Measurements from ENCODE around the gene LRRC2. TPM values are rescaled to one million over a fixed set of nuclear protein-coding genes. Genes with fewer than 3 reads are reported as not detected.

LRRC2 gene
- total and polyA plus RNA-seq, 9 of the 15 experiments (the other 6 are each of a cell fraction or from before 2014, with no cell fraction given): 0.01 to 0.04 (median 0.03) TPM; not detected in 5

- TF ChIP-seq ELF2 (CRISPR knock-in tag; IDR thresholded peaks at IDR 0.05) (no peak), ZNF184 (CRISPR knock-in tag; IDR thresholded peaks at IDR 0.05) (no peak), SMAD2 (IDR thresholded peaks at IDR 0.05; ENCODE audit: low read depth, low read length) (no peak), JUNB (CRISPR knock-in tag; conservative IDR thresholded peaks at IDR 0.05) (no peak), DNMT1 (IDR thresholded peaks at IDR 0.05) (peak; percentile 10; the same call in 1 of the 2 replicates), SRSF9 (IDR thresholded peaks at IDR 0.05; ENCODE audit: borderline replicate concordance, low read depth, low read length) (no peak), ARNT (IDR thresholded peaks at IDR 0.05) (peak in 1 of 2 experiments; percentile 61; a peak in 1 of 4 replicates), SMAD1 (IDR thresholded peaks at IDR 0.05; ENCODE audit: low read depth, low read length, partially characterized antibody) (no peak), ZNF785 (CRISPR knock-in tag; IDR thresholded peaks at IDR 0.05) (no peak), SUPT5H (IDR thresholded peaks at IDR 0.05) (no peak), LARP7 (IDR thresholded peaks at IDR 0.05) (no peak), STAG1 (CRISPR knock-in tag; IDR thresholded peaks at IDR 0.05; ENCODE audit: borderline replicate concordance) (peak; percentile 94), FOSL1 (tag; conservative IDR thresholded peaks at IDR 0.05) (no peak), POLR2AphosphoS2 (IDR thresholded peaks at IDR 0.05; ENCODE audit: low read length) (no peak), FOXJ2 (tag; IDR thresholded peaks at IDR 0.05) (no peak)
- TF ChIP-seq, protein P1, sequence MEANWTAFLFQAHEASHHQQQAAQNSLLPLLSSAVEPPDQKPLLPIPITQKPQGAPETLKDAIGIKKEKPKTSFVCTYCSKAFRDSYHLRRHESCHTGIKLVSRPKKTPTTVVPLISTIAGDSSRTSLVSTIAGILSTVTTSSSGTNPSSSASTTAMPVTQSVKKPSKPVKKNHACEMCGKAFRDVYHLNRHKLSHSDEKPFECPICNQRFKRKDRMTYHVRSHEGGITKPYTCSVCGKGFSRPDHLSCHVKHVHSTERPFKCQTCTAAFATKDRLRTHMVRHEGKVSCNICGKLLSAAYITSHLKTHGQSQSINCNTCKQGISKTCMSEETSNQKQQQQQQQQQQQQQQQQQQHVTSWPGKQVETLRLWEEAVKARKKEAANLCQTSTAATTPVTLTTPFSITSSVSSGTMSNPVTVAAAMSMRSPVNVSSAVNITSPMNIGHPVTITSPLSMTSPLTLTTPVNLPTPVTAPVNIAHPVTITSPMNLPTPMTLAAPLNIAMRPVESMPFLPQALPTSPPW (CRISPR knock-in tag; IDR thresholded peaks at IDR 0.05): no peak; the same call in 1 of the 2 replicates
- TF ChIP-seq, protein P2, sequence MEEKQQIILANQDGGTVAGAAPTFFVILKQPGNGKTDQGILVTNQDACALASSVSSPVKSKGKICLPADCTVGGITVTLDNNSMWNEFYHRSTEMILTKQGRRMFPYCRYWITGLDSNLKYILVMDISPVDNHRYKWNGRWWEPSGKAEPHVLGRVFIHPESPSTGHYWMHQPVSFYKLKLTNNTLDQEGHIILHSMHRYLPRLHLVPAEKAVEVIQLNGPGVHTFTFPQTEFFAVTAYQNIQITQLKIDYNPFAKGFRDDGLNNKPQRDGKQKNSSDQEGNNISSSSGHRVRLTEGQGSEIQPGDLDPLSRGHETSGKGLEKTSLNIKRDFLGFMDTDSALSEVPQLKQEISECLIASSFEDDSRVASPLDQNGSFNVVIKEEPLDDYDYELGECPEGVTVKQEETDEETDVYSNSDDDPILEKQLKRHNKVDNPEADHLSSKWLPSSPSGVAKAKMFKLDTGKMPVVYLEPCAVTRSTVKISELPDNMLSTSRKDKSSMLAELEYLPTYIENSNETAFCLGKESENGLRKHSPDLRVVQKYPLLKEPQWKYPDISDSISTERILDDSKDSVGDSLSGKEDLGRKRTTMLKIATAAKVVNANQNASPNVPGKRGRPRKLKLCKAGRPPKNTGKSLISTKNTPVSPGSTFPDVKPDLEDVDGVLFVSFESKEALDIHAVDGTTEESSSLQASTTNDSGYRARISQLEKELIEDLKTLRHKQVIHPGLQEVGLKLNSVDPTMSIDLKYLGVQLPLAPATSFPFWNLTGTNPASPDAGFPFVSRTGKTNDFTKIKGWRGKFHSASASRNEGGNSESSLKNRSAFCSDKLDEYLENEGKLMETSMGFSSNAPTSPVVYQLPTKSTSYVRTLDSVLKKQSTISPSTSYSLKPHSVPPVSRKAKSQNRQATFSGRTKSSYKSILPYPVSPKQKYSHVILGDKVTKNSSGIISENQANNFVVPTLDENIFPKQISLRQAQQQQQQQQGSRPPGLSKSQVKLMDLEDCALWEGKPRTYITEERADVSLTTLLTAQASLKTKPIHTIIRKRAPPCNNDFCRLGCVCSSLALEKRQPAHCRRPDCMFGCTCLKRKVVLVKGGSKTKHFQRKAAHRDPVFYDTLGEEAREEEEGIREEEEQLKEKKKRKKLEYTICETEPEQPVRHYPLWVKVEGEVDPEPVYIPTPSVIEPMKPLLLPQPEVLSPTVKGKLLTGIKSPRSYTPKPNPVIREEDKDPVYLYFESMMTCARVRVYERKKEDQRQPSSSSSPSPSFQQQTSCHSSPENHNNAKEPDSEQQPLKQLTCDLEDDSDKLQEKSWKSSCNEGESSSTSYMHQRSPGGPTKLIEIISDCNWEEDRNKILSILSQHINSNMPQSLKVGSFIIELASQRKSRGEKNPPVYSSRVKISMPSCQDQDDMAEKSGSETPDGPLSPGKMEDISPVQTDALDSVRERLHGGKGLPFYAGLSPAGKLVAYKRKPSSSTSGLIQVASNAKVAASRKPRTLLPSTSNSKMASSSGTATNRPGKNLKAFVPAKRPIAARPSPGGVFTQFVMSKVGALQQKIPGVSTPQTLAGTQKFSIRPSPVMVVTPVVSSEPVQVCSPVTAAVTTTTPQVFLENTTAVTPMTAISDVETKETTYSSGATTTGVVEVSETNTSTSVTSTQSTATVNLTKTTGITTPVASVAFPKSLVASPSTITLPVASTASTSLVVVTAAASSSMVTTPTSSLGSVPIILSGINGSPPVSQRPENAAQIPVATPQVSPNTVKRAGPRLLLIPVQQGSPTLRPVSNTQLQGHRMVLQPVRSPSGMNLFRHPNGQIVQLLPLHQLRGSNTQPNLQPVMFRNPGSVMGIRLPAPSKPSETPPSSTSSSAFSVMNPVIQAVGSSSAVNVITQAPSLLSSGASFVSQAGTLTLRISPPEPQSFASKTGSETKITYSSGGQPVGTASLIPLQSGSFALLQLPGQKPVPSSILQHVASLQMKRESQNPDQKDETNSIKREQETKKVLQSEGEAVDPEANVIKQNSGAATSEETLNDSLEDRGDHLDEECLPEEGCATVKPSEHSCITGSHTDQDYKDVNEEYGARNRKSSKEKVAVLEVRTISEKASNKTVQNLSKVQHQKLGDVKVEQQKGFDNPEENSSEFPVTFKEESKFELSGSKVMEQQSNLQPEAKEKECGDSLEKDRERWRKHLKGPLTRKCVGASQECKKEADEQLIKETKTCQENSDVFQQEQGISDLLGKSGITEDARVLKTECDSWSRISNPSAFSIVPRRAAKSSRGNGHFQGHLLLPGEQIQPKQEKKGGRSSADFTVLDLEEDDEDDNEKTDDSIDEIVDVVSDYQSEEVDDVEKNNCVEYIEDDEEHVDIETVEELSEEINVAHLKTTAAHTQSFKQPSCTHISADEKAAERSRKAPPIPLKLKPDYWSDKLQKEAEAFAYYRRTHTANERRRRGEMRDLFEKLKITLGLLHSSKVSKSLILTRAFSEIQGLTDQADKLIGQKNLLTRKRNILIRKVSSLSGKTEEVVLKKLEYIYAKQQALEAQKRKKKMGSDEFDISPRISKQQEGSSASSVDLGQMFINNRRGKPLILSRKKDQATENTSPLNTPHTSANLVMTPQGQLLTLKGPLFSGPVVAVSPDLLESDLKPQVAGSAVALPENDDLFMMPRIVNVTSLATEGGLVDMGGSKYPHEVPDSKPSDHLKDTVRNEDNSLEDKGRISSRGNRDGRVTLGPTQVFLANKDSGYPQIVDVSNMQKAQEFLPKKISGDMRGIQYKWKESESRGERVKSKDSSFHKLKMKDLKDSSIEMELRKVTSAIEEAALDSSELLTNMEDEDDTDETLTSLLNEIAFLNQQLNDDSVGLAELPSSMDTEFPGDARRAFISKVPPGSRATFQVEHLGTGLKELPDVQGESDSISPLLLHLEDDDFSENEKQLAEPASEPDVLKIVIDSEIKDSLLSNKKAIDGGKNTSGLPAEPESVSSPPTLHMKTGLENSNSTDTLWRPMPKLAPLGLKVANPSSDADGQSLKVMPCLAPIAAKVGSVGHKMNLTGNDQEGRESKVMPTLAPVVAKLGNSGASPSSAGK (IDR thresholded peaks at IDR 0.05): peak; percentile 65
Measured at GRCh38 chr3:46558184-46559043, 7.7 kb downstream of the LRRC2 start (continued).
